Measurements from ENCODE around the gene DPEP2. TPM values are rescaled to one million over a fixed set of nuclear protein-coding genes. Genes with fewer than 3 reads are reported as not detected.

DPEP2 gene
- total and polyA plus RNA-seq, 2 of the 13 experiments (the other 11 are each of a cell fraction or from before 2014, with no cell fraction given) = 0.18 TPM; not detected in 1

DNA sequence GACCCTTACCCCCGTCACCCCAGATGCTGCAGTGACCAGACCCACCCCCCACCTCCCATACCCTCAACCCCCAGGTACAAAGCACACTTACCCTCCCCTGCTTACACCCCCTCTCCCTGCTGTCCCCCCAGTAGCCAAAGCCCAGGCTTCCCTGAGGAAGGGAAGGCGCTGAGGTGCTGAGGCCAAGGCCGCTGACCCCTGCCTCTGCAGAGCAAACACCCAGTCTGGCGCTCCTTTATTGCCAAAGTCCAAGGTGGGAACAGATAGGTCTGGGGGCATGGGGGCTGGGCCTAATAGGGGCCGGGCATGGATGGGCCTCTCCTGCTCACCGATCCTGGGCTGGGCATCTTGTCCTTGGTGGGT is 56.0 kb downstream of the DPEP2 start (continued):
- TF ChIP-seq, protein P1, sequence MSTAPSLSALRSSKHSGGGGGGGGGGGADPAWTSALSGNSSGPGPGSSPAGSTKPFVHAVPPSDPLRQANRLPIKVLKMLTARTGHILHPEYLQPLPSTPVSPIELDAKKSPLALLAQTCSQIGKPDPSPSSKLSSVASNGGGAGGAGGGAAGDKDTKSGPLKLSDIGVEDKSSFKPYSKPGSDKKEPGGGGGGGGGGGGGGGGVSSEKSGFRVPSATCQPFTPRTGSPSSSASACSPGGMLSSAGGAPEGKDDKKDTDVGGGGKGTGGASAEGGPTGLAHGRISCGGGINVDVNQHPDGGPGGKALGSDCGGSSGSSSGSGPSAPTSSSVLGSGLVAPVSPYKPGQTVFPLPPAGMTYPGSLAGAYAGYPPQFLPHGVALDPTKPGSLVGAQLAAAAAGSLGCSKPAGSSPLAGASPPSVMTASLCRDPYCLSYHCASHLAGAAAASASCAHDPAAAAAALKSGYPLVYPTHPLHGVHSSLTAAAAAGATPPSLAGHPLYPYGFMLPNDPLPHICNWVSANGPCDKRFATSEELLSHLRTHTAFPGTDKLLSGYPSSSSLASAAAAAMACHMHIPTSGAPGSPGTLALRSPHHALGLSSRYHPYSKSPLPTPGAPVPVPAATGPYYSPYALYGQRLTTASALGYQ (CRISPR knock-in tag; IDR thresholded peaks at IDR 0.05) = 0 out of 2 replicates have a peak, but pooled peaks have one; percentile 52
- 0 out of 2 replicates have a peak, but pooled peaks have one; percentile 6 for TF ChIP-seq IKZF5 (CRISPR knock-in tag; IDR thresholded peaks at IDR 0.05)
- no peak for TF ChIP-seq HIVEP1 (CRISPR knock-in tag; IDR thresholded peaks at IDR 0.05)
- TF ChIP-seq, protein P2, sequence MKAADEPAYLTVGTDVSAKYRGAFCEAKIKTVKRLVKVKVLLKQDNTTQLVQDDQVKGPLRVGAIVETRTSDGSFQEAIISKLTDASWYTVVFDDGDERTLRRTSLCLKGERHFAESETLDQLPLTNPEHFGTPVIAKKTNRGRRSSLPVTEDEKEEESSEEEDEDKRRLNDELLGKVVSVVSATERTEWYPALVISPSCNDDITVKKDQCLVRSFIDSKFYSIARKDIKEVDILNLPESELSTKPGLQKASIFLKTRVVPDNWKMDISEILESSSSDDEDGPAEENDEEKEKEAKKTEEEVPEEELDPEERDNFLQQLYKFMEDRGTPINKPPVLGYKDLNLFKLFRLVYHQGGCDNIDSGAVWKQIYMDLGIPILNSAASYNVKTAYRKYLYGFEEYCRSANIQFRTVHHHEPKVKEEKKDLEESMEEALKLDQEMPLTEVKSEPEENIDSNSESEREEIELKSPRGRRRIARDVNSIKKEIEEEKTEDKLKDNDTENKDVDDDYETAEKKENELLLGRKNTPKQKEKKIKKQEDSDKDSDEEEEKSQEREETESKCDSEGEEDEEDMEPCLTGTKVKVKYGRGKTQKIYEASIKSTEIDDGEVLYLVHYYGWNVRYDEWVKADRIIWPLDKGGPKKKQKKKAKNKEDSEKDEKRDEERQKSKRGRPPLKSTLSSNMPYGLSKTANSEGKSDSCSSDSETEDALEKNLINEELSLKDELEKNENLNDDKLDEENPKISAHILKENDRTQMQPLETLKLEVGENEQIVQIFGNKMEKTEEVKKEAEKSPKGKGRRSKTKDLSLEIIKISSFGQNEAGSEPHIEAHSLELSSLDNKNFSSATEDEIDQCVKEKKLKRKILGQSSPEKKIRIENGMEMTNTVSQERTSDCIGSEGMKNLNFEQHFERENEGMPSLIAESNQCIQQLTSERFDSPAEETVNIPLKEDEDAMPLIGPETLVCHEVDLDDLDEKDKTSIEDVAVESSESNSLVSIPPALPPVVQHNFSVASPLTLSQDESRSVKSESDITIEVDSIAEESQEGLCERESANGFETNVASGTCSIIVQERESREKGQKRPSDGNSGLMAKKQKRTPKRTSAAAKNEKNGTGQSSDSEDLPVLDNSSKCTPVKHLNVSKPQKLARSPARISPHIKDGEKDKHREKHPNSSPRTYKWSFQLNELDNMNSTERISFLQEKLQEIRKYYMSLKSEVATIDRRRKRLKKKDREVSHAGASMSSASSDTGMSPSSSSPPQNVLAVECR (CRISPR knock-in tag; IDR thresholded peaks at IDR 0.05; ENCODE audit: borderline replicate concordance) = peak; percentile 70
- TF ChIP-seq MED8 (CRISPR knock-in tag; IDR thresholded peaks at IDR 0.05; ENCODE audit: insufficient replicate concordance) = peak; percentile 83
- TF ChIP-seq ZNF746 (CRISPR knock-in tag; IDR thresholded peaks at IDR 0.05) = peak; percentile 95
- no peak for TF ChIP-seq RELA (CRISPR knock-in tag; IDR thresholded peaks at IDR 0.05)
- TF ChIP-seq, protein P3, sequence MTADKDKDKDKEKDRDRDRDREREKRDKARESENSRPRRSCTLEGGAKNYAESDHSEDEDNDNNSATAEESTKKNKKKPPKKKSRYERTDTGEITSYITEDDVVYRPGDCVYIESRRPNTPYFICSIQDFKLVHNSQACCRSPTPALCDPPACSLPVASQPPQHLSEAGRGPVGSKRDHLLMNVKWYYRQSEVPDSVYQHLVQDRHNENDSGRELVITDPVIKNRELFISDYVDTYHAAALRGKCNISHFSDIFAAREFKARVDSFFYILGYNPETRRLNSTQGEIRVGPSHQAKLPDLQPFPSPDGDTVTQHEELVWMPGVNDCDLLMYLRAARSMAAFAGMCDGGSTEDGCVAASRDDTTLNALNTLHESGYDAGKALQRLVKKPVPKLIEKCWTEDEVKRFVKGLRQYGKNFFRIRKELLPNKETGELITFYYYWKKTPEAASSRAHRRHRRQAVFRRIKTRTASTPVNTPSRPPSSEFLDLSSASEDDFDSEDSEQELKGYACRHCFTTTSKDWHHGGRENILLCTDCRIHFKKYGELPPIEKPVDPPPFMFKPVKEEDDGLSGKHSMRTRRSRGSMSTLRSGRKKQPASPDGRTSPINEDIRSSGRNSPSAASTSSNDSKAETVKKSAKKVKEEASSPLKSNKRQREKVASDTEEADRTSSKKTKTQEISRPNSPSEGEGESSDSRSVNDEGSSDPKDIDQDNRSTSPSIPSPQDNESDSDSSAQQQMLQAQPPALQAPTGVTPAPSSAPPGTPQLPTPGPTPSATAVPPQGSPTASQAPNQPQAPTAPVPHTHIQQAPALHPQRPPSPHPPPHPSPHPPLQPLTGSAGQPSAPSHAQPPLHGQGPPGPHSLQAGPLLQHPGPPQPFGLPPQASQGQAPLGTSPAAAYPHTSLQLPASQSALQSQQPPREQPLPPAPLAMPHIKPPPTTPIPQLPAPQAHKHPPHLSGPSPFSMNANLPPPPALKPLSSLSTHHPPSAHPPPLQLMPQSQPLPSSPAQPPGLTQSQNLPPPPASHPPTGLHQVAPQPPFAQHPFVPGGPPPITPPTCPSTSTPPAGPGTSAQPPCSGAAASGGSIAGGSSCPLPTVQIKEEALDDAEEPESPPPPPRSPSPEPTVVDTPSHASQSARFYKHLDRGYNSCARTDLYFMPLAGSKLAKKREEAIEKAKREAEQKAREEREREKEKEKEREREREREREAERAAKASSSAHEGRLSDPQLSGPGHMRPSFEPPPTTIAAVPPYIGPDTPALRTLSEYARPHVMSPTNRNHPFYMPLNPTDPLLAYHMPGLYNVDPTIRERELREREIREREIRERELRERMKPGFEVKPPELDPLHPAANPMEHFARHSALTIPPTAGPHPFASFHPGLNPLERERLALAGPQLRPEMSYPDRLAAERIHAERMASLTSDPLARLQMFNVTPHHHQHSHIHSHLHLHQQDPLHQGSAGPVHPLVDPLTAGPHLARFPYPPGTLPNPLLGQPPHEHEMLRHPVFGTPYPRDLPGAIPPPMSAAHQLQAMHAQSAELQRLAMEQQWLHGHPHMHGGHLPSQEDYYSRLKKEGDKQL (CRISPR knock-in tag; IDR thresholded peaks at IDR 0.05; ENCODE audit: low read depth) = peak; percentile 55; the same call in 1 of the 2 replicates
- TF ChIP-seq ZNF841 (CRISPR knock-in tag; IDR thresholded peaks at IDR 0.05; ENCODE audit: borderline replicate concordance) = peak; percentile 18; the same call in 1 of the 2 replicates
- TF ChIP-seq MIER2 (CRISPR knock-in tag; IDR thresholded peaks at IDR 0.05) = no peak
- TF ChIP-seq ZNF275 (CRISPR knock-in tag; IDR thresholded peaks at IDR 0.05; ENCODE audit: borderline replicate concordance) = no peak
- TF ChIP-seq ZBTB8A (CRISPR knock-in tag; IDR thresholded peaks at IDR 0.05; ENCODE audit: borderline replicate concordance, low read depth) = no peak
- TF ChIP-seq ZNF644 (CRISPR knock-in tag; IDR thresholded peaks at IDR 0.05; ENCODE audit: low read depth) = no peak
- no peak for TF ChIP-seq RBAK (CRISPR knock-in tag; IDR thresholded peaks at IDR 0.05)
- no peak for TF ChIP-seq GTF2F1 (IDR thresholded peaks at IDR 0.05; ENCODE audit: low read length)
- TF ChIP-seq ZFY (CRISPR knock-in tag; IDR thresholded peaks at IDR 0.05) = peak; percentile 4; the same call in 1 of the 2 replicates

Measured in HepG2 (cell line).